PC-3 (cell line): ENCODE results near the gene GSTM4.

ENCODE experiments used
- EZH2 ChIP-seq: fragments of 300-600 bp; sonication (generic); IDR thresholded peaks from one replicate; pipeline ENCODE4 v1.6.1; 2017; ENCODE audit warnings: antibody characterized with exemption, mild to moderate bottlenecking, low read length; ENCODE audit not compliant: unreplicated experiment
- EZH2phosphoT487 ChIP-seq: fragments of 300-600 bp; sonication (generic); IDR thresholded peaks from 2 replicates; pipeline ENCODE4 v1.6.1; 2018; ENCODE audit warnings: mild to moderate bottlenecking, antibody characterized with exemption, low read length, borderline replicate concordance
- TF ChIP-seq, protein P1 (sequence below): fragments of 300-600 bp; sonication (generic); conservative IDR thresholded peaks from 2 replicates; pipeline ENCODE4 v1.5.1; 2017; ENCODE audit warnings: antibody characterized with exemption, low read depth, mild to moderate bottlenecking, low read length

DNA sequence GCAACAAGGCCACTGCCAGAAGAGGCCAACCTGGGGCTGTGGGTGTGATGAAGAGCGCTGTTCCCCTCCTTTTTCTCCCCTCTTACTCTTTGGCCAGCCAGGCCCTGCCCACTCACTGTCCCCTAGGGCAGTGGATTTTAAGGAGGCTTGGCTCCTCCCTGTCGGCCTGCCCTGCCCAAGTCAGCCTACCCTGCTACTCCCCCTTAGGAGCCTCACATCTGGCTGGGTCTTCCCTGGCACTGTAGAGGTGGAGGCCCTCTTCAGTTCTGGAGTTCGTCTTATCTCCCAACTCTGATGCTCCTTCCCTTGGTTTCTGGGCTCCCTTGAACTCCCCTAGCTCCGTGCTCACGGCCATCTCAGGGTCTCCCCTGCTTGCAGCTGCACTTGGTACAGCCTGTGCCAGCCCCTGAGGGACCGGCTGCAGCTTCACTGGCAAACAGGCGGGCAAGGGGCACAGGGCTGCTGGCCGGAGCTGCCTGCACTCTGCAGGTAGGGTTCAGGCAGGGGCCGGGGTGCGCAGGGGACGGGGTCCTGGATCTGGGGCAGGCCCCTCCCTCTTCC lies 32.2 kb upstream of the GSTM4 start:
- TF ChIP-seq, protein P1, sequence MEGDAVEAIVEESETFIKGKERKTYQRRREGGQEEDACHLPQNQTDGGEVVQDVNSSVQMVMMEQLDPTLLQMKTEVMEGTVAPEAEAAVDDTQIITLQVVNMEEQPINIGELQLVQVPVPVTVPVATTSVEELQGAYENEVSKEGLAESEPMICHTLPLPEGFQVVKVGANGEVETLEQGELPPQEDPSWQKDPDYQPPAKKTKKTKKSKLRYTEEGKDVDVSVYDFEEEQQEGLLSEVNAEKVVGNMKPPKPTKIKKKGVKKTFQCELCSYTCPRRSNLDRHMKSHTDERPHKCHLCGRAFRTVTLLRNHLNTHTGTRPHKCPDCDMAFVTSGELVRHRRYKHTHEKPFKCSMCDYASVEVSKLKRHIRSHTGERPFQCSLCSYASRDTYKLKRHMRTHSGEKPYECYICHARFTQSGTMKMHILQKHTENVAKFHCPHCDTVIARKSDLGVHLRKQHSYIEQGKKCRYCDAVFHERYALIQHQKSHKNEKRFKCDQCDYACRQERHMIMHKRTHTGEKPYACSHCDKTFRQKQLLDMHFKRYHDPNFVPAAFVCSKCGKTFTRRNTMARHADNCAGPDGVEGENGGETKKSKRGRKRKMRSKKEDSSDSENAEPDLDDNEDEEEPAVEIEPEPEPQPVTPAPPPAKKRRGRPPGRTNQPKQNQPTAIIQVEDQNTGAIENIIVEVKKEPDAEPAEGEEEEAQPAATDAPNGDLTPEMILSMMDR: no peak
- TF ChIP-seq EZH2 (no peak), EZH2phosphoT487 (no peak)
